GM12878 (cell line): ENCODE results near the gene PTCD2. TPM values are rescaled to one million over a fixed set of nuclear protein-coding genes. Genes with fewer than 3 reads are reported as not detected.

Experiments
- ATAC-seq: fragments of 200-7000 bp; cut with Tn5 transposase; 3 replicates; pipeline ENCODE4 v1.9.1; 2020; ENCODE audit warnings: mild to moderate bottlenecking, moderate library complexity
- BruUV-seq: library from RNA; stranded (reverse); fragments of 400-500 nt; replicated peaks from 2 replicates; lab custom pipeline; 2021; lab: Mats Ljungman, UMichigan
- CTCF ChIA-PET: fragments of 300-600 bp; sonication (Branson Sonifier 250); formaldehyde crosslinking; extraction: SDS; loops from one replicate; lab custom pipeline; 2021; ENCODE audit warnings: inconsistent platforms; lab: Yijun Ruan, JAX
- POLR2A ChIA-PET: fragments of 350-600 bp; formaldehyde crosslinking; extraction: SDS; loops from one replicate; lab custom pipeline; 2021; ENCODE audit warnings: inconsistent platforms; lab: Charles Lee
- RAD21 ChIA-PET: fragments of 300-600 bp; sonication (Branson Sonifier 250); formaldehyde crosslinking; loops from one replicate; lab custom pipeline; 2023; ENCODE audit warnings: antibody characterized with exemption; ENCODE audit not compliant: unreplicated experiment; lab: Charles Lee
- SMC1A ChIA-PET: fragments of 300-600 bp; sonication (Branson Sonifier 250); formaldehyde crosslinking; loops from one replicate; lab custom pipeline; 2023; ENCODE audit not compliant: unreplicated experiment, uncharacterized antibody; lab: Charles Lee
- DNase-seq: peaks from one replicate; pipeline ENCODE4 v3.0.0-alpha.2; 2011; ENCODE audit warnings: low read depth, low spot score
- FAIRE-seq: peaks from 3 replicates; lab custom pipeline; 2011; peaks lifted over from hg19 to GRCh38; lab: Jason Lieb, UNC
- H2AFZ ChIP-seq: 2 replicates; pipeline ENCODE4 v1.6.0; 2011; ENCODE audit warnings: low read depth, low read length, control low read depth; ENCODE audit not compliant: control insufficient read depth
- H3K27ac ChIP-seq: 2 replicates; pipeline ENCODE4 v1.5.1; 2011; ENCODE audit warnings: control low read depth; ENCODE audit not compliant: control insufficient read depth, insufficient read depth
- H3K27me3 ChIP-seq, 2 experiments: replicated peaks in 1 of 2; 2 replicates each; pipeline versions ENCODE4 v1.6.0 to v1.6.1; 2011; ENCODE audit warnings: low read length in 1 of 2; ENCODE audit not compliant: control insufficient read depth in 2 of 2, insufficient read depth in 2 of 2
- H3K36me3 ChIP-seq, 2 experiments: 2 replicates each; pipeline ENCODE4 v1.5.1; 2011; ENCODE audit warnings: low read length in 1 of 2; ENCODE audit not compliant: control insufficient read depth in 2 of 2, insufficient read depth in 2 of 2
- H3K4me1 ChIP-seq: 2 replicates; pipeline ENCODE4 v1.6.1; 2011; ENCODE audit warnings: mild to moderate bottlenecking, low read length, moderate library complexity, mixed read lengths; ENCODE audit not compliant: control insufficient read depth, insufficient read depth
- H3K4me2 ChIP-seq: 2 replicates; pipeline ENCODE4 v1.6.0; 2011; ENCODE audit warnings: control low read depth; ENCODE audit not compliant: control insufficient read depth, insufficient read depth
- H3K4me3 ChIP-seq: fragments of 200-600 bp; sonication (generic); 2 replicates; pipeline ENCODE4 v1.5.1; 2016
- H3K79me2 ChIP-seq: 2 replicates; pipeline ENCODE4 v1.6.0; 2011; ENCODE audit warnings: low read length; ENCODE audit not compliant: control insufficient read depth, insufficient read depth
- H3K9ac ChIP-seq: 2 replicates; pipeline ENCODE4 v1.8.0; 2011; ENCODE audit warnings: low read length, control low read depth, mixed read lengths; ENCODE audit not compliant: control insufficient read depth, insufficient read depth
- H3K9me3 ChIP-seq: replicated peaks from 3 replicates; pipeline ENCODE4 v1.5.1; 2011; ENCODE audit warnings: mild to moderate bottlenecking, low read length; ENCODE audit not compliant: control insufficient read depth, insufficient read depth
- H4K20me1 ChIP-seq: 2 replicates; pipeline ENCODE4 v1.6.0; 2011; ENCODE audit not compliant: control insufficient read depth, insufficient read depth
- ATF7 ChIP-seq: fragments of 450-650 bp; IDR thresholded peaks from 2 replicates; pipeline ENCODE4 v1.6.1; 2016; ENCODE audit warnings: low read depth, mild to moderate bottlenecking
- CHD2 ChIP-seq: IDR thresholded peaks from 2 replicates; pipeline ENCODE4 v1.6.1; 2011; ENCODE audit warnings: low read depth, low read length, improper control_type of control experiment, borderline replicate concordance
- CREB1 ChIP-seq: IDR thresholded peaks from 2 replicates; pipeline ENCODE4 v1.6.1; 2012; ENCODE audit warnings: low read depth, mild to moderate bottlenecking, inconsistent platforms
- CREM ChIP-seq: IDR thresholded peaks from 2 replicates; pipeline ENCODE4 v1.6.1; 2014; ENCODE audit warnings: antibody characterized with exemption, low read depth
- DPF2 ChIP-seq: fragments of 450-650 bp; IDR thresholded peaks from 2 replicates; pipeline ENCODE4 v1.6.1; 2017; ENCODE audit warnings: mild to moderate bottlenecking
- ELK1 ChIP-seq: IDR thresholded peaks from 2 replicates; pipeline ENCODE4 v1.6.1; 2012; ENCODE audit warnings: low read depth, low read length, improper control_type of control experiment
- FOS ChIP-seq: IDR thresholded peaks from 3 replicates; pipeline ENCODE4 v1.6.1; 2011; ENCODE audit warnings: borderline replicate concordance; ENCODE audit not compliant: insufficient read length; ENCODE audit errors: extremely low read depth
- FOXK2 ChIP-seq: fragments of 450-650 bp; IDR thresholded peaks from 2 replicates; pipeline ENCODE4 v1.6.1; 2017; ENCODE audit warnings: mild to moderate bottlenecking, moderate library complexity
- MYB ChIP-seq: fragments of 150-350 bp; IDR thresholded peaks from 2 replicates; pipeline ENCODE4 v1.6.1; 2014; ENCODE audit warnings: mild to moderate bottlenecking, low read depth, low read length, borderline replicate concordance
- NFIC ChIP-seq: IDR thresholded peaks from 2 replicates; pipeline ENCODE4 v1.6.1; 2012; ENCODE audit warnings: low read depth, mild to moderate bottlenecking, inconsistent platforms, low read length, moderate library complexity
- NR2C2 ChIP-seq: IDR thresholded peaks from 2 replicates; pipeline ENCODE4 v1.6.1; 2011; ENCODE audit warnings: borderline replicate concordance, low read depth; ENCODE audit not compliant: control insufficient read depth, insufficient read length
- RBBP5 ChIP-seq: fragments of 200-600 bp; sonication (generic); conservative IDR thresholded peaks from 2 replicates; pipeline ENCODE4 v1.6.1; 2016
- SUZ12 ChIP-seq: fragments of 200-600 bp; sonication (generic); IDR thresholded peaks from one replicate; pipeline ENCODE4 v1.6.1; 2018; ENCODE audit warnings: antibody characterized with exemption, mild to moderate bottlenecking; ENCODE audit not compliant: unreplicated experiment
- TCF12 ChIP-seq: IDR thresholded peaks from 2 replicates; pipeline ENCODE4 v1.6.1; 2011; ENCODE audit warnings: low read depth, mild to moderate bottlenecking, low read length
- TCF7 ChIP-seq: IDR thresholded peaks from 2 replicates; pipeline ENCODE4 v1.6.1; 2014; ENCODE audit warnings: antibody characterized with exemption, borderline replicate concordance
- YBX1 ChIP-seq: fragments of 450-650 bp; IDR thresholded peaks from 2 replicates; pipeline ENCODE4 v1.6.1; 2016; ENCODE audit warnings: antibody characterized with exemption
- ZNF274 ChIP-seq: IDR thresholded peaks from one replicate; pipeline ENCODE4 v1.8.0; 2011; ENCODE audit not compliant: insufficient read length, insufficient read depth
- WGBS: methylation state at CpG from one replicate; pipeline ENCODE4 v1.1.6; 2016; ENCODE audit warnings: low lambda C conversion rate; ENCODE audit not compliant: insufficient replicate concordance, insufficient coverage; ENCODE audit errors: missing lambda C conversion rate; 5-methylcytosine and 5-hydroxymethylcytosine counted together
- in situ Hi-C: fragments of 300-500 bp; cut with MboI; formaldehyde crosslinking; loops from 9 replicates; pipeline ENCODE4 v1.14.3; 2018; ENCODE audit warnings: mixed read lengths
- intact Hi-C: fragments of 100-400 bp; cut with micrococcal nuclease; formaldehyde crosslinking; loops from one replicate; pipeline ENCODE4 v1.14.2; 2022; ENCODE audit not compliant: unreplicated experiment
- polyA plus RNA-seq, 11 experiments: library from polyadenylated mRNA; depleted of rRNA in 4 of 11; unstranded in 6 of 11; stranded (reverse) in 5 of 11; fragments of >200 nt; fragmentation: Nextera tagmentation in 4 of 11; fragmentation: Illumina TruSeq in 1 of 11; extraction: Ambion mirVana in 4 of 11; extraction: Trizol in 1 of 11; gene quantifications; 1 replicate in 1 of 11; 2 replicates in 10 of 11; pipeline versions ENCODE4 v1.2.1 to v1.2.3, GENCODE V29; 2011 to 2016; ENCODE audit warnings: inconsistent platforms in 2 of 11, missing spikeins in 2 of 11, low read depth in 1 of 11
- total RNA-seq, 4 experiments: library from RNA; depleted of rRNA in 3 of 4; stranded (reverse); fragments of >200 nt in 3 of 4; fragmentation: Illumina TruSeq in 1 of 4; extraction: Trizol in 1 of 4; gene quantifications; 2 replicates each; pipeline versions ENCODE4 v1.2.1 to v1.2.3, GENCODE V29; 2013 to 2021
- TF ChIP-seq, protein P1 (sequence below): fragments of 150-350 bp; IDR thresholded peaks from 2 replicates; pipeline ENCODE4 v1.6.1; 2016; ENCODE audit warnings: low read depth, low read length
- TF ChIP-seq, protein P2 (sequence below): fragments of 450-650 bp; IDR thresholded peaks from 2 replicates; pipeline ENCODE4 v1.6.1; 2018; ENCODE audit warnings: mild to moderate bottlenecking, low read depth, moderate library complexity; ENCODE audit not compliant: partially characterized antibody

Gene PTCD2
- total and polyA plus RNA-seq, 10 of the 15 experiments (the other 5 are each of a cell fraction or from before 2014, with no cell fraction given), result 8.7 to 15.0 (median 11.9) TPM

GRCh38 chr5:72347801-72348308 is 27.7 kb downstream of the PTCD2 start:
- no peak overlapping the region for H3K9ac ChIP-seq
- DNase-seq (no peak), ATAC-seq (peak; percentile 69), FAIRE-seq (no peak)
- H3K27ac ChIP-seq, result no peak overlapping the region
- ChIA-PET SMC1A (interaction anchor here (1.0 to 1.1 kb wide), 2 partner anchors 50 to 176 kb away, joined by 3 to 4 read pairs; no protein-coding TSS in a partner anchor), POLR2A (no interaction called here), RAD21 (interaction anchor here (1.2 kb wide), 1 partner anchor 9 kb away, joined by 3 read pairs; no protein-coding TSS in a partner anchor), CTCF (interaction anchor here (0.7 to 1.2 kb wide), 2 partner anchors 9 to 283 kb away, joined by 3 to 4 read pairs; no protein-coding TSS in a partner anchor)
- H3K36me3 ChIP-seq, result peaks cover 0 to 11% of the 10 kb centered on the region in 2 experiments; a peak in 3 of 4 replicates
- H3K4me1 ChIP-seq, result peaks cover 14% of the 10 kb centered on the region
- no peak overlapping the region for H3K4me3 ChIP-seq
- no peak overlapping the region for H3K4me2 ChIP-seq
- 49% methylated on average over 4 of the region's 4 CpGs for WGBS
- H4K20me1 ChIP-seq, result no peaks in the 10 kb centered on the region
- in situ Hi-C loops, result no loop called here
- no peaks in the 10 kb centered on the region for H3K79me2 ChIP-seq
- no peaks in the 10 kb centered on the region for H3K9me3 ChIP-seq
- intact Hi-C loops, result no loop called here
- no TSS peak for BruUV-seq
- H2AFZ ChIP-seq, result no peak overlapping the region
- H3K27me3 ChIP-seq, result no peaks in the 10 kb centered on the region
- TF ChIP-seq TCF7, result 0 out of 2 replicates have a peak, but pooled peaks have one; percentile 40
- TF ChIP-seq TCF12, result no peak
- TF ChIP-seq RBBP5, result no peak
- TF ChIP-seq CHD2, result no peak
- peak; percentile 38; the same call in 1 of the 2 replicates for TF ChIP-seq CREM
- TF ChIP-seq ZNF274, result no peak
- TF ChIP-seq ELK1, result no peak
- TF ChIP-seq, protein P1, sequence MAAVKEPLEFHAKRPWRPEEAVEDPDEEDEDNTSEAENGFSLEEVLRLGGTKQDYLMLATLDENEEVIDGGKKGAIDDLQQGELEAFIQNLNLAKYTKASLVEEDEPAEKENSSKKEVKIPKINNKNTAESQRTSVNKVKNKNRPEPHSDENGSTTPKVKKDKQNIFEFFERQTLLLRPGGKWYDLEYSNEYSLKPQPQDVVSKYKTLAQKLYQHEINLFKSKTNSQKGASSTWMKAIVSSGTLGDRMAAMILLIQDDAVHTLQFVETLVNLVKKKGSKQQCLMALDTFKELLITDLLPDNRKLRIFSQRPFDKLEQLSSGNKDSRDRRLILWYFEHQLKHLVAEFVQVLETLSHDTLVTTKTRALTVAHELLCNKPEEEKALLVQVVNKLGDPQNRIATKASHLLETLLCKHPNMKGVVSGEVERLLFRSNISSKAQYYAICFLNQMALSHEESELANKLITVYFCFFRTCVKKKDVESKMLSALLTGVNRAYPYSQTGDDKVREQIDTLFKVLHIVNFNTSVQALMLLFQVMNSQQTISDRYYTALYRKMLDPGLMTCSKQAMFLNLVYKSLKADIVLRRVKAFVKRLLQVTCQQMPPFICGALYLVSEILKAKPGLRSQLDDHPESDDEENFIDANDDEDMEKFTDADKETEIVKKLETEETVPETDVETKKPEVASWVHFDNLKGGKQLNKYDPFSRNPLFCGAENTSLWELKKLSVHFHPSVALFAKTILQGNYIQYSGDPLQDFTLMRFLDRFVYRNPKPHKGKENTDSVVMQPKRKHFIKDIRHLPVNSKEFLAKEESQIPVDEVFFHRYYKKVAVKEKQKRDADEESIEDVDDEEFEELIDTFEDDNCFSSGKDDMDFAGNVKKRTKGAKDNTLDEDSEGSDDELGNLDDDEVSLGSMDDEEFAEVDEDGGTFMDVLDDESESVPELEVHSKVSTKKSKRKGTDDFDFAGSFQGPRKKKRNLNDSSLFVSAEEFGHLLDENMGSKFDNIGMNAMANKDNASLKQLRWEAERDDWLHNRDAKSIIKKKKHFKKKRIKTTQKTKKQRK, result no peak
- TF ChIP-seq NFIC, result 0 out of 2 replicates have a peak, but pooled peaks have one; percentile 17
- no peak for TF ChIP-seq ATF7
- TF ChIP-seq SUZ12, result no peak
- TF ChIP-seq NR2C2, result no peak
- TF ChIP-seq DPF2, result no peak
- TF ChIP-seq YBX1, result no peak
- no peak for TF ChIP-seq FOXK2
- no peak for TF ChIP-seq FOS
- TF ChIP-seq CREB1, result peak; percentile 75; the same call in 1 of the 2 replicates
- TF ChIP-seq MYB, result no peak
- TF ChIP-seq, protein P2, sequence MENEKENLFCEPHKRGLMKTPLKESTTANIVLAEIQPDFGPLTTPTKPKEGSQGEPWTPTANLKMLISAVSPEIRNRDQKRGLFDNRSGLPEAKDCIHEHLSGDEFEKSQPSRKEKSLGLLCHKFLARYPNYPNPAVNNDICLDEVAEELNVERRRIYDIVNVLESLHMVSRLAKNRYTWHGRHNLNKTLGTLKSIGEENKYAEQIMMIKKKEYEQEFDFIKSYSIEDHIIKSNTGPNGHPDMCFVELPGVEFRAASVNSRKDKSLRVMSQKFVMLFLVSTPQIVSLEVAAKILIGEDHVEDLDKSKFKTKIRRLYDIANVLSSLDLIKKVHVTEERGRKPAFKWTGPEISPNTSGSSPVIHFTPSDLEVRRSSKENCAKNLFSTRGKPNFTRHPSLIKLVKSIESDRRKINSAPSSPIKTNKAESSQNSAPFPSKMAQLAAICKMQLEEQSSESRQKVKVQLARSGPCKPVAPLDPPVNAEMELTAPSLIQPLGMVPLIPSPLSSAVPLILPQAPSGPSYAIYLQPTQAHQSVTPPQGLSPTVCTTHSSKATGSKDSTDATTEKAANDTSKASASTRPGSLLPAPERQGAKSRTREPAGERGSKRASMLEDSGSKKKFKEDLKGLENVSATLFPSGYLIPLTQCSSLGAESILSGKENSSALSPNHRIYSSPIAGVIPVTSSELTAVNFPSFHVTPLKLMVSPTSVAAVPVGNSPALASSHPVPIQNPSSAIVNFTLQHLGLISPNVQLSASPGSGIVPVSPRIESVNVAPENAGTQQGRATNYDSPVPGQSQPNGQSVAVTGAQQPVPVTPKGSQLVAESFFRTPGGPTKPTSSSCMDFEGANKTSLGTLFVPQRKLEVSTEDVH, result no peak
